Astrocyte (in vitro differentiated cells and primary cell): ENCODE measurements around the gene TMEM219. TPM values are rescaled to one million over a fixed set of nuclear protein-coding genes. Genes with fewer than 3 reads are reported as not detected.
A peak's percentile ranks its signal among the peaks of the same experiment; 100 is the strongest.

Experiments
- DNase-seq: peaks from one replicate; pipeline ENCODE4 v3.0.0-alpha.2; 2010; ENCODE audit warnings: low read depth
- FAIRE-seq: peaks from 2 replicates; lab custom pipeline; 2011; peaks lifted over from hg19 to GRCh38; lab: Jason Lieb, UNC
- H2AFZ ChIP-seq: 2 replicates; pipeline ENCODE4 v1.6.0; 2012; ENCODE audit warnings: low read depth, low read length, inconsistent platforms
- H3K27ac ChIP-seq: 2 replicates; pipeline ENCODE4 v1.5.1; 2011; ENCODE audit warnings: low read depth, low read length, inconsistent platforms
- H3K27me3 ChIP-seq: 2 replicates; pipeline ENCODE4 v1.6.0; 2011; ENCODE audit warnings: low read length, inconsistent platforms; ENCODE audit not compliant: insufficient read depth
- H3K36me3 ChIP-seq: 2 replicates; pipeline ENCODE4 v1.5.1; 2011; ENCODE audit warnings: low read length, inconsistent platforms; ENCODE audit not compliant: insufficient read depth
- H3K4me1 ChIP-seq: 2 replicates; pipeline ENCODE4 v1.5.1; 2011; ENCODE audit warnings: low read length, inconsistent platforms; ENCODE audit not compliant: insufficient read depth
- H3K4me2 ChIP-seq: 2 replicates; pipeline ENCODE4 v1.6.0; 2012; ENCODE audit warnings: low read length, inconsistent platforms
- H3K4me3 ChIP-seq: 2 replicates; pipeline ENCODE4 v1.5.1; 2011; ENCODE audit warnings: low read depth, mild to moderate bottlenecking, low read length, inconsistent platforms; ENCODE audit not compliant: insufficient read depth
- H3K79me2 ChIP-seq: 2 replicates; pipeline ENCODE4 v1.6.0; 2012; ENCODE audit warnings: mild to moderate bottlenecking, low read length, inconsistent platforms; ENCODE audit not compliant: insufficient read depth
- H3K9ac ChIP-seq: 2 replicates; pipeline ENCODE4 v1.6.0; 2012; ENCODE audit warnings: mild to moderate bottlenecking, low read length, inconsistent platforms
- H3K9me3 ChIP-seq: 2 replicates; pipeline ENCODE4 v1.5.1; 2012; ENCODE audit warnings: low read depth, mild to moderate bottlenecking, low read length, inconsistent platforms; ENCODE audit not compliant: insufficient read depth
- H4K20me1 ChIP-seq: 2 replicates; pipeline ENCODE4 v1.6.0; 2012; ENCODE audit warnings: low read length, inconsistent platforms; ENCODE audit not compliant: insufficient read depth
- H3K27ac Mint-ChIP-seq: one replicate; pipeline ENCODE4 v1.8.0; 2021; ENCODE audit warnings: mild to moderate bottlenecking, mixed read lengths; ENCODE audit not compliant: unreplicated experiment
- H3K27me3 Mint-ChIP-seq: one replicate; pipeline ENCODE4 v1.8.0; 2021; ENCODE audit warnings: low read depth, mixed read lengths; ENCODE audit not compliant: unreplicated experiment
- H3K36me3 Mint-ChIP-seq: one replicate; pipeline ENCODE4 v1.8.0; 2021; ENCODE audit warnings: low read depth, mixed read lengths; ENCODE audit not compliant: unreplicated experiment
- H3K4me1 Mint-ChIP-seq: one replicate; pipeline ENCODE4 v1.8.0; 2021; ENCODE audit warnings: low read depth, mixed read lengths; ENCODE audit not compliant: unreplicated experiment
- H3K4me3 Mint-ChIP-seq: one replicate; pipeline ENCODE4 v1.8.0; 2021; ENCODE audit warnings: mild to moderate bottlenecking, moderate library complexity, mixed read lengths; ENCODE audit not compliant: unreplicated experiment
- H3K9me3 Mint-ChIP-seq: one replicate; pipeline ENCODE4 v1.8.0; 2021; ENCODE audit warnings: mild to moderate bottlenecking, mixed read lengths; ENCODE audit not compliant: unreplicated experiment
- CTCF ChIP-seq: IDR thresholded peaks from 2 replicates; pipeline ENCODE4 v1.5.1; 2011; ENCODE audit warnings: low read depth, mild to moderate bottlenecking, inconsistent platforms, low read length, moderate library complexity; ENCODE audit not compliant: insufficient read depth
- EZH2 ChIP-seq: IDR thresholded peaks from 2 replicates; pipeline ENCODE4 v1.6.1; 2012; ENCODE audit warnings: mild to moderate bottlenecking, low read length, inconsistent platforms; ENCODE audit not compliant: insufficient read depth
- total RNA-seq: library from RNA; stranded (reverse); gene quantifications from 2 replicates; pipeline ENCODE4 v1.2.1, GENCODE V29; 2021

Gene TMEM219
- total RNA-seq, 1 donor from 2014 or later: 96.6 TPM

GRCh38 chr16:29920288-29921033, 41.4 kb upstream of the TMEM219 start:
- FAIRE-seq (no peak), DNase-seq (no peak)
- Mint-ChIP-seq H3K9me3 (no peaks in the 10 kb centered on the region), H3K36me3 (peaks cover 12% of the 10 kb centered on the region), H3K4me1 (peaks cover 4% of the 10 kb centered on the region), H3K4me3 (no peak overlapping the region), H3K27me3 (no peaks in the 10 kb centered on the region), H3K27ac (no peak overlapping the region)
- Histone ChIP-seq H3K79me2 (peaks cover 24% of the 10 kb centered on the region), H3K9me3 (no peaks in the 10 kb centered on the region), H2AFZ (no peak overlapping the region), H3K4me2 (no peak overlapping the region), H3K9ac (no peak overlapping the region), H3K4me3 (no peak overlapping the region), H3K27ac (no peak overlapping the region), H4K20me1 (peaks cover 16% of the 10 kb centered on the region), H3K36me3 (peaks cover 13% of the 10 kb centered on the region), H3K27me3 (no peaks in the 10 kb centered on the region), H3K4me1 (peaks cover 10% of the 10 kb centered on the region)
- no peak for TF ChIP-seq CTCF
- no peak for TF ChIP-seq EZH2

GRCh38 chr16:29921034-29921385, 40.9 kb upstream of the TMEM219 start:
- H3K9me3 Mint-ChIP-seq: no peaks in the 10 kb centered on the region
- H3K27me3 Mint-ChIP-seq: no peaks in the 10 kb centered on the region
- H3K9me3 ChIP-seq: no peaks in the 10 kb centered on the region
- peaks cover 13% of the 10 kb centered on the region for H3K36me3 ChIP-seq
- H3K79me2 ChIP-seq: peaks cover 29% of the 10 kb centered on the region
- no peak overlapping the region for H2AFZ ChIP-seq
- H4K20me1 ChIP-seq: peaks cover 16% of the 10 kb centered on the region
- H3K4me3 Mint-ChIP-seq: no peak overlapping the region
- DNase-seq: no peak
- H3K9ac ChIP-seq: no peak overlapping the region
- peaks cover 12% of the 10 kb centered on the region for H3K36me3 Mint-ChIP-seq
- peaks cover 7% of the 10 kb centered on the region for H3K4me1 ChIP-seq
- FAIRE-seq: no peak
- no peak overlapping the region for H3K27ac ChIP-seq
- H3K4me2 ChIP-seq: no peak overlapping the region
- H3K4me3 ChIP-seq: no peak overlapping the region
- no peaks in the 10 kb centered on the region for H3K27me3 ChIP-seq
- no peak overlapping the region for H3K27ac Mint-ChIP-seq
- TF ChIP-seq EZH2 (no peak), CTCF (no peak)
- H3K4me1 Mint-ChIP-seq: peaks cover 4% of the 10 kb centered on the region

GRCh38 chr16:29922326-29922725, 39.6 kb upstream of the TMEM219 start:
- no peak for TF ChIP-seq CTCF
- no peak for TF ChIP-seq EZH2
- Histone ChIP-seq H3K4me3 (no peak overlapping the region), H2AFZ (no peak overlapping the region), H4K20me1 (peaks cover 16% of the 10 kb centered on the region), H3K4me1 (peaks cover 15% of the 10 kb centered on the region), H3K36me3 (peaks cover 13% of the 10 kb centered on the region), H3K4me2 (no peak overlapping the region), H3K9me3 (no peaks in the 10 kb centered on the region), H3K79me2 (peaks cover 29% of the 10 kb centered on the region), H3K9ac (no peak overlapping the region), H3K27me3 (no peaks in the 10 kb centered on the region), H3K27ac (no peak overlapping the region)
- Mint-ChIP-seq H3K4me3 (peak overlapping the region; percentile 20), H3K36me3 (peaks cover 8% of the 10 kb centered on the region), H3K27me3 (no peaks in the 10 kb centered on the region), H3K27ac (no peak overlapping the region), H3K4me1 (peaks cover 9% of the 10 kb centered on the region), H3K9me3 (no peaks in the 10 kb centered on the region)
- DNase-seq: no peak
- no peak for FAIRE-seq
